ENCODE data around the gene WWOX. TPM values are rescaled to one million over a fixed set of nuclear protein-coding genes. Genes with fewer than 3 reads are reported as not detected.

The WWOX gene
- total RNA-seq, 2 donors from 2014 or later = 12.6 to 17.2 TPM

DNA sequence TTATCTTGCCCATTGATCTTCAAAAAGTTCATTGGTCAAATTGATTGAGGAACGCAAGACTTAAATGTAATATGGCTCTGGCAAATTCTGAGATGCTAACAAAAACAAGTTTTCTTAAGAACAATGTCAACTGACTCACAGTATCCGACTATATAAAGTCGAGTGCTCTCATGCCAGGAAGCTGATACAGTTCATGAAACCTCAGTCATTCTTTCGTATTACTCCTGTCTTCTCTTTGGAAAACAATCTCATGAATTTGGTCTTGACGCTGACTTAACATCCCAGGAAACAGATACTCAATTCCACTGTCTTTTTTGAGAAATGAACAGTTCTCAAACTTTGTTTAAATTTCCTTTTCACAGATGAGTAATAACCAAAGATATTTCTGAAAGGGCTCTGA, 796.2 kb downstream of the WWOX start:
- Mint-ChIP-seq H3K27ac (peak overlapping the region; percentile 79 to 94), H3K36me3 (peaks cover 6 to 20% of the 10 kb centered on the region in 2 donors), H3K9me3 (peaks cover 0 to 10% of the 10 kb centered on the region in 2 donors)
- ATAC-seq (peak; percentile 46 to 47), DNase-seq (ENCODE audit: low spot score in 2 of 2) (no peak)

GRCh38 chr16:78896280-78896679, 796.8 kb downstream of the WWOX start:
- H3K36me3 Mint-ChIP-seq = peaks cover 6 to 20% of the 10 kb centered on the region in 2 donors
- H3K27ac Mint-ChIP-seq = peak overlapping the region in 1 of 2 donors; percentile 94
- DNase-seq (ENCODE audit: low spot score in 2 of 2) = no peak
- peaks cover 0 to 10% of the 10 kb centered on the region in 2 donors for H3K9me3 Mint-ChIP-seq
- ATAC-seq = peak in 1 of 2 donors; percentile 25

DNA sequence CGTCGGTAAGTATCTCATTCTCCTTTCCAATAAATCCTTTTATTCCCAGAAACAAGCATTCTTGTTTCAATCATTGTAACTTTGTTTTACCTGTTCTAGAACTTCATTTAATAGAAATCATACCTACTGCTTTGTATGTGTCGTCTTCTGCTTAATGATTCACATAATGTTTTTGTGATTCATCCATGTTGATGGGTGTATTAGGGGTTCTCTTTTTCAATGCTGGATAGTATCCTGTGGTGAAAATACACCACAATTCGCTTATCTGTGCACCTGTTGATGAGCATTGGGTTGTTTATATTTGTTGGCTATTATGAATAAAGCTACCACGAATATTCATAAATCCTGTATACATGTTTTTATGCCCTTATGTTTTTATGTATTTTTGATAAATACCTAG, 797.8 kb downstream of the WWOX start:
- no peak for DNase-seq (ENCODE audit: low spot score in 2 of 2)
- Mint-ChIP-seq H3K36me3 (peaks cover 6 to 20% of the 10 kb centered on the region in 2 donors), H3K27ac (peak overlapping the region; percentile 65 to 81), H3K9me3 (peaks cover 0 to 10% of the 10 kb centered on the region in 2 donors)
- peak in 1 of 2 donors; percentile 36 for ATAC-seq

DNA sequence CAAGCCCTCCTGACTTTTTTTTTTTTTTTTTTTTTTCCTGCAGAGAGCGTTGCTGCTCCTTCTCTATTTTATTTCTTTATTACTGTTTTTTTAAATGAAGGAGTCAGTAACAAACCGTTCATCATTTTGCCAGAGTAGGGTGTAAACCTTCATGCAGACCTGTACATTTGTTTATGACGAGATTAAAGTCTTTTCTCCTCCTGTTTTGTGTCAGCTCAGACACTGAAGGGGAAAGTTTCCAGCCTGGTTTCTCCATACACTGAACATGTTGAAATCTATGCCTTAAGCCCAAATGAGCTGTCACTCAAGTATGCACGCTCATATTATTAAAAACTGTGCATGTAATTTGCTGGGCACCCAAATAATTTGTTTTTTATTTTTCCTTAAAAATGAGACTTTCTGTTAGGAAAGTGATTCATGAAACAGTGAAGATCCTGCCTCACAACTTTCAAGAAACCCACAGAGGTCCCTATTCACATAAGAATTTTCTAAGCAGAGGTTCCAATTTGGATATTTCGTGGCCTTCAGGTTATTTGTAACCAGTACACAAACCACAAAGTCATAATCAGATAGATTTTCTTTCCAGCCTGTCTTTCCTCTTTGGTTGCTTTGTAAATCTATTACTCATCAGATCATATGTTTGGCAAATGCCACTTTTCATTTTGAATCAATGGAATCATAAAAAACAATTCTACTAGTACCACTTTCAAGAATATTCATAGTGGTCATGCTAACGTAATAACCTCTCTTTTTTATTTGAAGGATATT, 800.8 kb downstream of the WWOX start:
- DNase-seq (ENCODE audit: low spot score in 2 of 2) (no peak), ATAC-seq (peak; percentile 62 to 76)
- H3K36me3 Mint-ChIP-seq = peaks cover 0 to 6% of the 10 kb centered on the region in 2 donors
- peaks cover 0 to 8% of the 10 kb centered on the region in 2 donors for H3K9me3 Mint-ChIP-seq
- peak overlapping the region; percentile 19 to 92 for H3K27ac Mint-ChIP-seq

DNA sequence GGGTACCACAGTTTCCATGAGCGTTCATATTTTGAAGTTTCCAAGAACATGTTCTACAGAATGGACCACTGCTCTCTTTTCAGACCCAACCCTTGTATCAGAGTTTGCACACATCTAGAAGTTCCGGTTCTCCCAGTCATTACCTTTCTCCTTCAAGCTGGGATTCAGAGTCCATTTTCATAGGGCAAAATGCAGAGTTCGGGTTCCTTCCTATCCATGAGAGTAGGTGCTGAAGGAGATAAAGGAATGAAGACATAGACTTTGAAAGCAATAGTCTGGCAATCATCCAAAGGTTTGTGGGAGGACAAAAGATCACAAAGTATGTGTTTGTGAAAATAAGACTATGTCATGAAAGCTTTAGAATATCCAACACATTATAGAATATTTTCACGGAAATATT, 801.5 kb downstream of the WWOX start:
- Mint-ChIP-seq H3K36me3 (no peaks in the 10 kb centered on the region), H3K27ac (peak overlapping the region; percentile 19 to 92)
- ATAC-seq = peak in 1 of 2 donors; percentile 20

DNA sequence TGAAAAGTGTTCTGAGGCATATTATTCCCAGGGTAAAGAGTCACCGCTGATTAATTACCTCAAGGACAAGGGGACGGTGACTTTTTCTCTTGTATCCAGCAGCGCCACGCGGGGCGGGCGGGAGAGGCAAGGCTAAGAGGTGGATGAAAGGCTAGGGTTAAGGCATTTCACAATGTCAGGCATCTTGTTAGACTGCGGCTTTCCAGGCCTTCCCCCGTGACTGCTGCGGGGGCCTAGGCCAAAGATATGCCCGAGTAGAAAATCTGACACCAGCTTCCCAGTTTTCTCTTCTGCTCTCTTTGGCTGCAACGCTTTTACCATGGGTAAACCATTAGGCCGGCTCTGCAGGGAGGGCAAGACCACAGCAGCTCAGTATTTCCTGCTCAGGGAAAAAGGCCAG, 802.9 kb downstream of the WWOX start:
- no peak for ATAC-seq
- Mint-ChIP-seq H3K27ac (no peak overlapping the region), H3K36me3 (no peaks in the 10 kb centered on the region), H3K9me3 (peaks cover 0 to 4% of the 10 kb centered on the region in 2 donors)
- DNase-seq (ENCODE audit: low spot score in 2 of 2) = no peak

More for the DNA sequence above, 801.5 kb downstream of the WWOX start:
- no peak for DNase-seq (ENCODE audit: low spot score in 2 of 2)
- H3K9me3 Mint-ChIP-seq = peaks cover 0 to 4% of the 10 kb centered on the region in 2 donors

DNA sequence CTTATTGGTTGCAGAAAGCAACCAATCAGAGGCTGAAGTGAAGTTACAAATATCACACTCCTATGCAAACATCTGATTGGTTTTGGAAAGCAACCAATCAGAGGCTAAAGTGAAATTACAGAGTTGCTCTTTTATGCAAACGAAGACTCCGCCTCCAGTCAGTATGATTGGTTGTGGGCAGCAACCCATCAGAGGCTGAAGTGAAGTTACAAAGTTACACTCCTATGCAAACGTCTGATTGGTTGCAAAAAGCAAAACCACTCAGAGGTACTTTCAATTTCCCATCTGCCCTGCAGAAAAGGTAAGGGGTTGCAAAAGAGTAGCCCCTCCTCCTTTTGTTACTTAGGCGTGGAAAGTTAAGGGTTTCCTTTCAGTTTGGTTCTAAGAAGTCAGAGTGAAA, 803.8 kb downstream of the WWOX start:
- DNase-seq (ENCODE audit: low spot score in 2 of 2) = no peak
- no peak for ATAC-seq
- peaks cover 0 to 4% of the 10 kb centered on the region in 2 donors for H3K9me3 Mint-ChIP-seq
- no peak overlapping the region for H3K27ac Mint-ChIP-seq
- H3K36me3 Mint-ChIP-seq = no peaks in the 10 kb centered on the region

- Mint-ChIP-seq H3K9me3 (peaks cover 0 to 3% of the 10 kb centered on the region in 2 donors), H3K27ac (no peak overlapping the region), H3K36me3 (no peaks in the 10 kb centered on the region)
- no peak for ATAC-seq
- DNase-seq (ENCODE audit: low spot score in 2 of 2) = no peak
Observed at GRCh38 chr16:78903843-78904242, 804.4 kb downstream of the WWOX start.

GRCh38 chr16:78906135-78906534, 806.7 kb downstream of the WWOX start:
- DNase-seq (ENCODE audit: low spot score in 2 of 2) (no peak), ATAC-seq (no peak)
- H3K36me3 Mint-ChIP-seq = peaks cover 9 to 21% of the 10 kb centered on the region in 2 donors
- no peak overlapping the region for H3K27ac Mint-ChIP-seq
- H3K9me3 Mint-ChIP-seq = peaks cover 4 to 15% of the 10 kb centered on the region in 2 donors

DNA sequence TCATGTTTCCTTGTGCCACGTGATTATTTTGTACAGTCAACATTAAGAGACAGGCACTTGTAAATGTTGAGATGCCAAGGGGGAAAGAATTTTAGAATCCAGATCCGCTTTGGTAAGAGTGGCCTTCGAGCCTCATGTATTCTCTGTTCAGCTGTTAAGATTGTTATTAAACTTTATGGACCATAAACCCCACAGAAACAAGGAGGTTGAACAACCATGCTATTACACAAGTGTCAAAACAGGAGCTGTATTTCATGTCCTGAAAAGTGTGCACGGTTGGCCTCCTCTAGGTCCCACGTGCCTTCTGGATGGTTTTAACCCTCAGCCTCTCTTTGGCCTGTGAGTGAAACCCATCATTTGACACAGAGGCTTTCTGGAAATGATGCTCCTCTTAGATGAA, 809.8 kb downstream of the WWOX start:
- no peak for ATAC-seq
- Mint-ChIP-seq H3K9me3 (peaks cover 5 to 22% of the 10 kb centered on the region in 2 donors), H3K36me3 (peaks cover 12 to 36% of the 10 kb centered on the region in 2 donors)

DNA sequence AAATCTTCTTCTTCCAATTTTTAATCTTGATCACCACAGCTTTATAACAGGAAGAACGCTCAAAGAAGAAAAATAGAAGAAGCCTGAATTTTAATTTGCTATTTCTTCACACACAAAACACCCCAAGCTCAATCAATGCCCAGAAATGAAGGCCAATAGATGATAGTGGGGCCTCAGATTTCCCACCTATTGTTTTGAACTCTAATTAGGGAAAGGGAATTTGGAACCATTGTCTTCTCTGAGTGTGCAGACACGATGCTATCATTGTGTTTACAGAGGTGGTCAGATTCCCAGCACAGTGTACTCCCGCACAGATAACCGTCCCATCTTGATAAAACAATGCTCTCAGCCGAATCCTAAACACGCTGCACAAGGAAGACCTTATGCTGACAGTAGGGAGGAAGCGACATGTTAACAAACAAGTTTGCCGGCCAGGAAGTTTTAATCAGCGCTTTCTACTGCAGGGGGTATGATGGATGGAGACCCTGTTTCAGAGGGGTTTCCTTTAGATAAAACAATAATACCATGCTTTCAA, 816.4 kb downstream of the WWOX start:
- Mint-ChIP-seq H3K36me3 (peaks cover 5 to 34% of the 10 kb centered on the region in 2 donors), H3K27ac (no peak overlapping the region), H3K9me3 (peaks cover 4 to 20% of the 10 kb centered on the region in 2 donors)
- DNase-seq (ENCODE audit: low spot score in 2 of 2) = no peak
- no peak for ATAC-seq

More for the DNA sequence above, 809.8 kb downstream of the WWOX start:
- no peak overlapping the region for H3K27ac Mint-ChIP-seq
- DNase-seq (ENCODE audit: low spot score in 2 of 2) = no peak

DNA sequence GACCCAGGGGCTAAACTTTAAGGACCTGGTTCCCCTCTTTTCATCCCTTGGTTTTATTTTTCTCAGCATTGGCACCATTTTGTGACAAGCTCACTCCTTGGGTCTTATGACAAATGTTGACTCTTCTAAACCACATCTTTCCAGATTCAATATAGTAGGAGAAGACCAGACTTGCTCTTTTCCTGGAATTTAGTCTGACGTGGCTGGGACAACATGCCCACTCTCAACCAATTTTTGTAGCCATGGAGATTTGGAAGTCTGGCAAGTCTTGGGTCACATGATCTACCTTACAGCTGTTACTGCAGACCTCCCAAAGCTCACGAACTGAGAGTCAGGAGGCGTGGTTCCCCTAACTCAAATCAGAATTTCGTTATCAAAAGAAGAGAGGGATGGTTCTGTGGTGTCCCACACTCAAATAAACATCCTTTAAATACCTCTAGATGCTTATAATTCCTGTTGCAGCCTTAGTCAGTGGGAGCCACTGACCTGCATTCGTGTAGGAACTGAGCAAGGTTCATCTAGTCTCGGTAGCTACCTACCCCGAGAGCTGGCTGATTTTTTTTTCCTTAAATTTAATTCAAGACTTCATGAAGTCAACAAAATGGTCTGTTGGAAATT, 817.6 kb downstream of the WWOX start:
- DNase-seq (ENCODE audit: low spot score in 2 of 2) = no peak
- peaks cover 9 to 23% of the 10 kb centered on the region in 2 donors for H3K9me3 Mint-ChIP-seq
- H3K27ac Mint-ChIP-seq = peak overlapping the region in 1 of 2 donors; percentile 15
- peak; percentile 31 to 40 for ATAC-seq
- H3K36me3 Mint-ChIP-seq = peaks cover 9 to 38% of the 10 kb centered on the region in 2 donors

DNA sequence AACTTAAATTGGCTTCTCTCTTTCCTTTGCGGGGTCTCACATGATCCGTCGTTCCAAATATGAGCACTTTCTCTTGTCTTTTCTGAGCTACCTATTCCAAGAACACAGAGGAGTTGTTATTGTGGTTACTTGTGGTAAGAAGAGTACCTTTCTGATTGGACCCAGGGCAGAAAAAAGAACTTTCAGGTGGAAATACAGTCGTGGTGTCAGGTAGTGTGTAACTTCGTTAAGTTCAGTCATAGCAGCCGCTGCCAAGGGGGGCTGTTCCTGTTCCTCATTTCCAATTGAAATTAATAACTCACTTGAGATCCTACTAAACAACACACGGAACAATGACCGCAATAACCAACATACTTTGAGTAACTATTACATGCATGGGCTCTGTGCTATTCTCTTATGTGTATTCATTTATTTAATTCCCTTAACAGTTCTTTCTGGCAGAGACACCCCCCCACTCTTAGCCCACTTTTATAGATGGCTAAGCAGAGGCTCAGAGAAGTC, 819.4 kb downstream of the WWOX start:
- DNase-seq (ENCODE audit: low spot score in 2 of 2) (no peak), ATAC-seq (peak; percentile 40 to 89)
- Mint-ChIP-seq H3K36me3 (peaks cover 17 to 39% of the 10 kb centered on the region in 2 donors), H3K9me3 (peaks cover 14 to 26% of the 10 kb centered on the region in 2 donors), H3K27ac (peak overlapping the region in 1 of 2 donors; percentile 78)

DNA sequence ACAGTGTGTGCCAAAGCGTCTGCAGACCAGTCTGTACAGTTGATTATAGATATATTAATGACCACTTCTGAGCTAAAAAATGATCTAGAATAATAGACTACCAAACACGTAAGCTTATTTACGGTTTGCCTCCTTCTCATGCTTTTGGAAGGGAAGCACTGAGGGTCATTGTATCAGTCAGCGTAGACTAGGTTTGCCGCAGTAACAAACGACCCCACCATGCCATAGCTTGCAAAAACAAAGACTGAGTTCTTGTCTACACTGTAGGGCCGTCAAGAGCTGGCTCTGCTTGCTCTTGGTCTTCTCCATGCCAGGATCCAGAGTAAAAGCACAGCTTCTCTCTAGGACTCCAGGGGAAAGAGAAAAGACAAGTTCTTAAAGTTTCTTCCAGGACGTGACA, 820.4 kb downstream of the WWOX start:
- DNase-seq (ENCODE audit: low spot score in 2 of 2) (no peak), ATAC-seq (no peak)
- H3K9me3 Mint-ChIP-seq = peaks cover 14 to 26% of the 10 kb centered on the region in 2 donors
- peaks cover 17 to 49% of the 10 kb centered on the region in 2 donors for H3K36me3 Mint-ChIP-seq
- no peak overlapping the region for H3K27ac Mint-ChIP-seq

GRCh38 chr16:78920621-78921020, 821.2 kb downstream of the WWOX start:
- Mint-ChIP-seq H3K36me3 (peaks cover 17 to 55% of the 10 kb centered on the region in 2 donors), H3K27ac (no peak overlapping the region), H3K9me3 (peaks cover 14 to 29% of the 10 kb centered on the region in 2 donors)
- DNase-seq (ENCODE audit: low spot score in 2 of 2) (no peak), ATAC-seq (peak in 1 of 2 donors; percentile 20)

DNA sequence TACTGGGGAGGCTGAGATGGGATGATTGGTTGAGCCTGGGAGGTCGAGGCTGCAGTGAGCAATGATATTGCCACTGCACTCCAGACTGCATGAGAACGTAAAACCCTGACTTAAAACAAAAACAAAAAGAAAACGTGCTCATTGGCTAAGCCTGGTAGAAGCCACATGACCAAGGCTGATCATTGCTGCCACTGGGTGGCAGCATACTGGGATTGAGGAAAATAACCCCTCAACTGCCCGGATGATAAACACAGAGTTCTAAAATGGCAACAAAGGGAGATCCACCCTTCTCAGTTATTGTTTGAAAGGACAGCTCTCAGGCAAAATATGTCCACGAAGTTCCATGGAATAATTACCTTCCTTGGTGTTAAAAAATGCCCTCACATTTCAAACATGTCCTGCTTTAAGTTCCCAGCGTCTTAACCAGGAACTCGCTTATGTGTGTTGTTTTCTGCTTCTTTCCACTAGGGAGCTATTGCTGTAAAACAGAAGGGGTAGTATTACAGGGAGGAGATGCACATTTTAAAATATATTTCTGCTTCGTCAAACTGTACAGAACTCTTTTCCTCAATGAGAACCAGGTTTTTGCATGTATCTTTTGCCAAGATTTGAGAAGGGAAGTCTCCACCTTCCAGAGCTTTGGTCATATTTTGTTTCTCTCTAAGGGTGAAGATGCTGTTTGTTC, 825.8 kb downstream of the WWOX start:
- Mint-ChIP-seq H3K36me3 (peaks cover 17 to 51% of the 10 kb centered on the region in 2 donors), H3K27ac (no peak overlapping the region), H3K9me3 (peaks cover 14 to 26% of the 10 kb centered on the region in 2 donors)
- DNase-seq (ENCODE audit: low spot score in 2 of 2) (no peak), ATAC-seq (peak in 1 of 2 donors; percentile 29)
